COR-L47 (cell line): Measurements from ENCODE around the gene RNASE9.
"Not testable (repeated sequence)": the region's sequence is repeated elsewhere in the genome, so short reads cannot be mapped to it uniquely, and the experiment has no call there.

Experiments
- DNase-seq: peaks from one replicate; lab custom pipeline; 2025; lab: John Stamatoyannopoulos, UW

RNASE9 gene

DNA sequence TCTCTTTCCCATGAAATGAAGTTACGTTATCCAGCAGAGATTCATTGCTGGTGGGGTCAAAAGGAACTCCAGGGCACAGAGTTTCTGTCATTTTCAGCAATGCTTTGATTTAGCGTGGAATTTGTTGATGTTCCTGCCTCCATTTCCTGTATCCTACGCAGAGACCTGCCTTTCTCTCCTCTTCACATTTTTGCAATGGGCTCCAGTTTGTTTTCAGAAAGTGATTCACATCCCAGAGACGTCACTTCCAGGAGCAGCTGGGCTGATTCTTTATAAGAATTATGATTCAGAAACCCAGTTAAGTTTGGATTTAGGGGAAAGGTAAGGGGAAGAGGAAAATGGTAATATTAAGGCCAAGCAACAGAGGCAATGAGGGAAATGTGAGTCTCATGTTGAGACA lies 43.9 kb downstream of the RNASE9 start:
- no peak for DNase-seq

GRCh38 chr14:20515846-20516245 lies 45.0 kb downstream of the RNASE9 start:
- DNase-seq = no peak

GRCh38 chr14:20512177-20512905 lies 48.5 kb downstream of the RNASE9 start:
- DNase-seq = no peak

DNA sequence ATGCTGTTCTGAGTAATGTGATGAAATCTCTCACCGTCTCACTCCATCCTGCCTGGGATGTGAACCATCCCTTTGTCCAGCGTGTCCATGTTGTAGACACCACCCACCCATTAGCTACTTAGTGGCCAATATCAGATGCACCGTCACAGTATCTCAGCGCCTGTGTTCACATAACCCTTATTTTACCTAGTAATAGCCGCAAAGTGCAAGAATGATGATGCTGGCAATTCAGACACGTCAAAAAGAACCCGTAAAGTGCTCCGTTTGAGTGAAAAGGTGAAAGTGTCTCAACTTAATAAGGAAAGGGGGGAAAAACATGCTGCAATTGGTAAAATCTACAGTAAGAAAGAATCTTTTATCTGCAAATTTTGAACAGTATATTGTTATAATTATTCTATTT lies 52.5 kb downstream of the RNASE9 start:
- no peak for DNase-seq

DNA sequence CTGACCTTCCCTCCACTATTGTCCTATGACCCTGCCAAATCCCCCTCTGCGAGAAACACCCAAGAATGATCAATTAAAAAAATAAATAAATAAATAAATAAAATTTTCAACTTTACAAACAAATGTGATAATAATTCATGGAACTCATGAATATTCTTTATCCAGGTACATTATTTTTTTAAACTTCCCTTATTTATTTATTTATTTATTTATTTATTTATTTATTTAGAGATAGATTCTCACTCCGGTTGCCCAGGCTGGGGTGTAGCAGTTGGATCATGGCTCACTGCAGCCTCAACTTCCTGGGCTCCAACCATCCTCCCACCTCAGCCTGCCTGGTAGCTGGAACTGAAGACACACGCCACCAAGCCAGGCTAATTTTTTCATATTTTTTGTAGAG lies 53.3 kb downstream of the RNASE9 start:
- DNase-seq = not testable (repeated sequence)

- not testable (repeated sequence) for DNase-seq
Observed at GRCh38 chr14:20506752-20507151, 54.1 kb downstream of the RNASE9 start.

DNA sequence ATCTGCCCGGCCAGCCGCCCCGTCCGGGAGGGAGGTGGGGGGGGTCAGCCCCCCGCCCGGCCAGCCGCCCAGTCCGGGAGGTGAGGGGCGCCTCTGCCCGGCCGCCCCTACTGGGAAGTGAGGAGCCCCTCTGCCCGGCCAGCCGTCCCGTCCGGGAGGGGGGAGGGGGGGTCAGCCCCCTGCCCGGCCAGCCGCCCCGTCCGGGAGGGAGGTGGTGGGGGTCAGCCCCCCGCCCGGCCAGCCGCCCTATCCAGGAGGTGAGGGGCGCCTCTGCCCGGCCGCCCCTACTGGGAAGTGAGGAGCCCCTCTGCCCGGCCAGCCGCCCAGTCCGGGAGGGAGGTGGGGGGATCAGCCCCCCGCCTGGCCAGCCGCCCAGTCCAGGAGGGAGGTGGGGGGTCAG lies 54.6 kb downstream of the RNASE9 start:
- DNase-seq = not testable (repeated sequence)
